Esophagus squamous epithelium (tissue), 5 donors: ENCODE measurements around the gene COQ7. TPM values are rescaled to one million over a fixed set of nuclear protein-coding genes. Genes with fewer than 3 reads are reported as not detected.
A peak's percentile ranks its signal among the peaks of the same experiment; 100 is the strongest.

Experiments
- DNase-seq: peaks from one replicate; lab custom pipeline; 2025; lab: John Stamatoyannopoulos, UW
- H3K27ac ChIP-seq, 4 donors: fragments of 200-600 bp; sonication (generic); one replicate each; pipeline ENCODE4 v1.5.1; 2016 to 2019; ENCODE audit warnings: mild to moderate bottlenecking in 1 of 4
- H3K27me3 ChIP-seq, 4 donors: fragments of 200-600 bp; sonication (generic); 1 replicate in 3 of 4; 2 replicates in 1 of 4; pipeline versions ENCODE4 v1.5.1 to v1.6.0; 2017 to 2021; ENCODE audit warnings: antibody characterized with exemption in 1 of 4
- H3K36me3 ChIP-seq, 3 donors: fragments of 200-600 bp; sonication (generic); one replicate each; pipeline ENCODE4 v1.5.1; 2016 to 2019
- H3K4me1 ChIP-seq, 3 donors: fragments of 200-600 bp; sonication (generic); one replicate each; pipeline ENCODE4 v1.5.1; 2017 to 2019
- H3K4me3 ChIP-seq, 4 donors: fragments of 200-600 bp; sonication (generic); 1 replicate in 3 of 4; 2 replicates in 1 of 4; pipeline ENCODE4 v1.5.1; 2016 to 2019; ENCODE audit warnings: mild to moderate bottlenecking in 2 of 4, moderate library complexity in 1 of 4
- H3K9me3 ChIP-seq, 3 donors: fragments of 200-600 bp; sonication (generic); one replicate each; pipeline ENCODE4 v1.5.1; 2016 to 2019
- POLR2A ChIP-seq, 4 donors: fragments of 450-650 bp; IDR thresholded peaks; one replicate each; pipeline ENCODE4 v1.6.1; 2017; ENCODE audit warnings: antibody characterized with exemption in 4 of 4, mild to moderate bottlenecking in 4 of 4, moderate library complexity in 3 of 4
- WGBS, 2 donors: methylation state at CpG; one replicate each; pipeline ENCODE4 v1.1.5; 2018; 5-methylcytosine and 5-hydroxymethylcytosine counted together
- intact Hi-C: fragments of 100-400 bp; cut with DNase I; formaldehyde crosslinking; loops from one replicate; pipeline ENCODE4 v1.15.0; 2022
- total RNA-seq, 4 donors: library from RNA; depleted of rRNA; stranded (reverse); fragments of >200 nt; gene quantifications; one replicate each; pipeline ENCODE4 v1.1.0, GENCODE V29; 2016
- TF ChIP-seq, protein P1 (sequence below), 6 experiments: fragments of 450-650 bp in 4 of 6; fragments of 200-600 bp in 2 of 6; sonication (generic) in 2 of 6; IDR thresholded peaks; one replicate each; pipeline ENCODE4 v1.5.1; 2016 to 2019; ENCODE audit warnings: antibody characterized with exemption in 6 of 6, mild to moderate bottlenecking in 4 of 6, moderate library complexity in 4 of 6
- donor health status: DM: yes; HTN: yes; CAD: no.

Gene COQ7
- total RNA-seq, 4 donors from 2014 or later = 5.6 to 14.4 (median 12.5) TPM

DNA sequence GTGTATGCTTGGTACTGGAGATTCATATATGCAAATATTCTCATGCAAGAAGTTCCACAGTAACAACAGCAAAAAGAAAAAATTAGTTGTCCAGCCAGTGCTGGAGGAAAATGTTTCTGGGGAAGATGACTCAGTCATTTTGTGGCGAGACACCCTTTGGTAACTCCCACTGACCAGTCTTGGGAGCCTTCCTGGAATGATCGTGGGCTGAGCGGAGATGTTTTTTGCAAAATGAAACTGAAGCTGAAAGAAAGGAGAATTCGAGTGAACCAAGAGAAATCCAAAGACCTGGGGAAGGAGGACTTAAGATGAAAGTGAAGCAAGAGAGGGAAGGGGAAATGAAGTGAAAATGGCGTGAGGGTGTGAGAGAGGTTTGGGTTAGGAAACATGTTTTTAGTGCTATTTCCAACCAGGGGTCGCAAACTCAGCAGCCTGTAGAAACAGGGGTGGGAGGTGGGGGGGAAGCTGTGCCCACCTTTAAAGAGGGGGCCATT lies 51.6 kb downstream of the COQ7 start:
- intact Hi-C loops = no loop called here
- peaks cover 0 to 14% (median 0%) of the 10 kb centered on the region in 3 donors for H3K36me3 ChIP-seq
- peaks cover 63 to 98% (median 83%) of the 10 kb centered on the region in 3 donors for H3K4me1 ChIP-seq
- H3K27me3 ChIP-seq = no peaks in the 10 kb centered on the region
- 4 to 10% methylated on average over 6 of the region's 6 CpGs for WGBS, 2 donors
- no peaks in the 10 kb centered on the region for H3K9me3 ChIP-seq
- peak overlapping the region; percentile 78 to 99 (median 88) for H3K27ac ChIP-seq
- no peak for DNase-seq
- peak overlapping the region; percentile 12 to 82 (median 46) for H3K4me3 ChIP-seq
- TF ChIP-seq POLR2A (IDR thresholded peaks at IDR 0.05) = no peak
- TF ChIP-seq, protein P1, sequence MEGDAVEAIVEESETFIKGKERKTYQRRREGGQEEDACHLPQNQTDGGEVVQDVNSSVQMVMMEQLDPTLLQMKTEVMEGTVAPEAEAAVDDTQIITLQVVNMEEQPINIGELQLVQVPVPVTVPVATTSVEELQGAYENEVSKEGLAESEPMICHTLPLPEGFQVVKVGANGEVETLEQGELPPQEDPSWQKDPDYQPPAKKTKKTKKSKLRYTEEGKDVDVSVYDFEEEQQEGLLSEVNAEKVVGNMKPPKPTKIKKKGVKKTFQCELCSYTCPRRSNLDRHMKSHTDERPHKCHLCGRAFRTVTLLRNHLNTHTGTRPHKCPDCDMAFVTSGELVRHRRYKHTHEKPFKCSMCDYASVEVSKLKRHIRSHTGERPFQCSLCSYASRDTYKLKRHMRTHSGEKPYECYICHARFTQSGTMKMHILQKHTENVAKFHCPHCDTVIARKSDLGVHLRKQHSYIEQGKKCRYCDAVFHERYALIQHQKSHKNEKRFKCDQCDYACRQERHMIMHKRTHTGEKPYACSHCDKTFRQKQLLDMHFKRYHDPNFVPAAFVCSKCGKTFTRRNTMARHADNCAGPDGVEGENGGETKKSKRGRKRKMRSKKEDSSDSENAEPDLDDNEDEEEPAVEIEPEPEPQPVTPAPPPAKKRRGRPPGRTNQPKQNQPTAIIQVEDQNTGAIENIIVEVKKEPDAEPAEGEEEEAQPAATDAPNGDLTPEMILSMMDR (IDR thresholded peaks at IDR 0.05) = no peak

DNA sequence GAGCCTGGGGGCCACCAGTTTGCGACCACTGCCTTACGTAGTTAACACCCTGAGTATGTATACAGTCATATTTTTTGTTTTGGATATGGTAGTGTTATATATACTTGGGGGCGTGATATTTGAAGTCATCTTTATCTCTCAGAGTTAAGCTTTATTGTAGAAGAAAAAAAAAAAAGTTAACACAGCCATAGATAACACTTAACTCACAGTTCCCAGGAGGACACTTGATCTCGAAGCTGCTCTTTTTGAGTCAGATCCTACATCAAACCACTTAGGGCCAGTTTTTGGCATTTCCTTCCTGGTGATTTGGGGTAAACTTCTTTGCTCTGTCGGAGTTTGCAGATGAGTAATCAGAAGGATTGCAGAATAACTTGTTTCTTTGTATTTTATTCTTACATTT lies 52.1 kb downstream of the COQ7 start:
- no peaks in the 10 kb centered on the region for H3K9me3 ChIP-seq
- H3K4me3 ChIP-seq = peak overlapping the region in 3 of 4 donors; percentile 37 to 82 (median 54)
- WGBS, 2 donors = 21 to 29% methylated on average over 5 of the region's 5 CpGs
- H3K4me1 ChIP-seq = peaks cover 63 to 100% (median 85%) of the 10 kb centered on the region in 3 donors
- H3K27me3 ChIP-seq = no peaks in the 10 kb centered on the region
- peak overlapping the region; percentile 78 to 99 (median 88) for H3K27ac ChIP-seq
- no peak for TF ChIP-seq POLR2A (IDR thresholded peaks at IDR 0.05)
- TF ChIP-seq, protein P1 (IDR thresholded peaks at IDR 0.05) = no peak
- intact Hi-C loops = no loop called here
- no peak for DNase-seq
- H3K36me3 ChIP-seq = peaks cover 0 to 14% (median 0%) of the 10 kb centered on the region in 3 donors

DNA sequence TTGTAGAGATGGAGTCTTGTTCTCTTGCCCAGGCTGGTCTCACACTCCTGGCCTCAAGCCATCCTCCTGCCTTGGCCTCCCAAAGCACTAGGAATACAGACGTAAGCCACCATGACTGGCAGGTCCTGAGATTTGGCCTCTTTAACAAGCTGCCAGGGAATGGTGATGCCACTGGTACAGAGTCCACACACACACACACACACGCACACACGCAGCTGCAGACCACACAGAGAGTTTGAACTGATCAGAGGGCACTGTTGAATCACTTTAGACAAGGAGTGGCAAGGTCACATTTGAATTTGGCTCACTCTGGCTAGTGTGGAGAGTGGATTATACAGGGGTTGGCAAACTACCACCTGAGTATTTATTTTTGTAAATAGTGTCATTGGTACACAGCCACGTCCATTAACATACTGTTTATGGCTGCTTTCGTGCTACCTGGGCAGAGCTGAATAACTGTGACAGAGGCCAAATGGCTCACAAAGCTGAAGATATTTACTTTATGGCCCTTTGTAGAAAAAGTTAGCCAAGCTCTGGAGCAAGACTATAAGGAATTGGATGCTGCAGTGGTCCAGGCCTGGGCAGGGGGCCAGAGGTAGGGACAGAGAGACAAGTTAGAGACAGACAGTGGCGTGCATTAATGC lies 56.2 kb downstream of the COQ7 start:
- DNase-seq = no peak
- H3K27me3 ChIP-seq = no peaks in the 10 kb centered on the region
- peaks cover 0 to 5% (median 0%) of the 10 kb centered on the region in 3 donors for H3K9me3 ChIP-seq
- peak overlapping the region; percentile 28 to 99 (median 68) for H3K27ac ChIP-seq
- 37 to 81% methylated on average over 4 to 5 of the region's 6 CpGs for WGBS, 2 donors
- intact Hi-C loops = no loop called here
- TF ChIP-seq, protein P1 (IDR thresholded peaks at IDR 0.05) = no peak
- TF ChIP-seq POLR2A (IDR thresholded peaks at IDR 0.05) = no peak
- peaks cover 27 to 68% (median 45%) of the 10 kb centered on the region in 3 donors for H3K4me1 ChIP-seq
- H3K36me3 ChIP-seq = peaks cover 0 to 7% (median 0%) of the 10 kb centered on the region in 3 donors
- no peak overlapping the region for H3K4me3 ChIP-seq

DNA sequence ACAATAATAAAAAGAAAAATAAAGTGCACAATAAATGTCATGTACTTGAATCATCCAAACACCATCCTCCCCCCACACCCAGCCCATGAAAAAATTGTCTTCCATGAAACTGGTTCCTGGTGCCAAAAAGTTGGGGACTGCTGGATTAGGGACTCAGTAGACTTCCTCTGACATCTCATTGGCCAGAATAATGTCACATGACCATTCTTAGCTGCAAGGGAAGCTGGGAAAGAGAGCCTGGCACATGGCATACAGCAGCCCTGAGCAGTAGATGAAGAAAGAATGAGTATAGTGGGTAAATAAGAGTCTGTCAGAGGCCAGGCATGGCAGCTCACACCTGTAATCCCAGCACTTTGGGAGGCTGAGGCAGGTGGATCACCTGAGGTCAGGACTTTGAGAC lies 58.9 kb downstream of the COQ7 start:
- no peak overlapping the region for H3K4me3 ChIP-seq
- no peak overlapping the region for H3K27ac ChIP-seq
- H3K4me1 ChIP-seq = peaks cover 16 to 67% (median 40%) of the 10 kb centered on the region in 3 donors
- no peak for DNase-seq
- no peaks in the 10 kb centered on the region for H3K27me3 ChIP-seq
- TF ChIP-seq, protein P1 (IDR thresholded peaks at IDR 0.05) = no peak
- TF ChIP-seq POLR2A (IDR thresholded peaks at IDR 0.05) = no peak
- no peaks in the 10 kb centered on the region for H3K36me3 ChIP-seq
- peaks cover 0 to 5% (median 0%) of the 10 kb centered on the region in 3 donors for H3K9me3 ChIP-seq
- intact Hi-C loops = no loop called here

DNA sequence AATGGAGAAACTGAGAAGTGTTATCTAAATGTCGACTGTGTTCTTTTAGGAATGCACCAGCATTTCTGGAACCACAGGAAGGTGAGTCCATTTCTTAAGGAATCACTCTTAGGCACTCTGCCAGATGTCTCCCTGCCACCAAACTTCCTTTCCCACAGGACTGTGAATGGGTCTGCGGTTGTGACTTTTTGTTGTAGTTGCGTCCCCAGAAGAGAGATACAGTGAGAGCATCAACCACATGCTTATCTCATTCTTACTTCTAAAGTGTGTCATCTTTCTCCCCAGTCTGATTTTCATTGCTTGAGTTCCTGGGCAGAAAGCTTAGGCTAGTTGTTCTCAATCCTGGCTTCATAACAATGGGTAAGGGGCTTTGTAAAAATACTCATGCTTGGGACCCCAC lies 59.8 kb downstream of the COQ7 start:
- Histone ChIP-seq H3K4me1 (peaks cover 16 to 67% (median 43%) of the 10 kb centered on the region in 3 donors), H3K27ac (no peak overlapping the region), H3K27me3 (no peaks in the 10 kb centered on the region), H3K36me3 (no peaks in the 10 kb centered on the region), H3K9me3 (peaks cover 0 to 5% (median 0%) of the 10 kb centered on the region in 3 donors), H3K4me3 (no peak overlapping the region)
- WGBS, 2 donors = 72 to 77% methylated on average over 2 to 3 of the region's 3 CpGs
- DNase-seq = no peak
- TF ChIP-seq, protein P1 (IDR thresholded peaks at IDR 0.05) = no peak
- no peak for TF ChIP-seq POLR2A (IDR thresholded peaks at IDR 0.05)
- intact Hi-C loops = no loop called here
